ENCODE data around the gene HLCS.

The HLCS gene

DNA sequence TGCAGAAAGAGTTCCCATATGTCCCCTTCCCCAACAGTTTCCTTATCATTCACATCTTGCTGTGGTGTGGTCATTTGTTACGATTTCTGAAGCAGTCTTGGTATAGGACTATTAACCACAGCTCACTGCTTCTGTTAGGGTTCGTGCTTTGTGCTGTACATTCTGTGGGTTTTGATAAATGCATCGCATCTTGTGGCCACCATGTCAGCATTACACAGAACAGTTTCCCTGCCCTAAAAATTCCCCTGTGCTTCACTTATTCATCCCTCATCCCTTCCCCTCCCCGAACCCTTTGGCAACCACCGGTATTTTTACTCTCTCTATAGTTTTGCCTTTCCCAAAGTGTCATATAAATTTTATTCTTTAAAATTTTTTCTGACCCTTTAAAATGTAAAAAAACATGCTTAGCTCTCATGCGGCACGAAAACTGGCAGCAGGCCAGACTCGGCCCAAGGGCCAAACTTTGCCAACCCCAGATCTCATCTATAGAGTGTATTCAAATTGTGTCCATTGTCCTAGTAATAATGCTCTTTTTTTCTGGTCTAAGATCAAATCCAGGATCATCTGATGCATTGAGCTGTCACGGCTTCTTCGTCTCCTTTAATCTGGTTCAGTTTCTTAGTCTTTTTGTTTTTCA lies 189.4 kb downstream of the HLCS start:
- DNase-seq (ENCODE audit: low read depth), result no peak
- TF ChIP-seq, protein P1, sequence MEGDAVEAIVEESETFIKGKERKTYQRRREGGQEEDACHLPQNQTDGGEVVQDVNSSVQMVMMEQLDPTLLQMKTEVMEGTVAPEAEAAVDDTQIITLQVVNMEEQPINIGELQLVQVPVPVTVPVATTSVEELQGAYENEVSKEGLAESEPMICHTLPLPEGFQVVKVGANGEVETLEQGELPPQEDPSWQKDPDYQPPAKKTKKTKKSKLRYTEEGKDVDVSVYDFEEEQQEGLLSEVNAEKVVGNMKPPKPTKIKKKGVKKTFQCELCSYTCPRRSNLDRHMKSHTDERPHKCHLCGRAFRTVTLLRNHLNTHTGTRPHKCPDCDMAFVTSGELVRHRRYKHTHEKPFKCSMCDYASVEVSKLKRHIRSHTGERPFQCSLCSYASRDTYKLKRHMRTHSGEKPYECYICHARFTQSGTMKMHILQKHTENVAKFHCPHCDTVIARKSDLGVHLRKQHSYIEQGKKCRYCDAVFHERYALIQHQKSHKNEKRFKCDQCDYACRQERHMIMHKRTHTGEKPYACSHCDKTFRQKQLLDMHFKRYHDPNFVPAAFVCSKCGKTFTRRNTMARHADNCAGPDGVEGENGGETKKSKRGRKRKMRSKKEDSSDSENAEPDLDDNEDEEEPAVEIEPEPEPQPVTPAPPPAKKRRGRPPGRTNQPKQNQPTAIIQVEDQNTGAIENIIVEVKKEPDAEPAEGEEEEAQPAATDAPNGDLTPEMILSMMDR (IDR thresholded peaks at IDR 0.05; ENCODE audit: insufficient read depth, low read depth, low read length, missing control alignments), result no peak
- H3K4me3 ChIP-seq (ENCODE audit: low read length), result no peak overlapping the region

DNA sequence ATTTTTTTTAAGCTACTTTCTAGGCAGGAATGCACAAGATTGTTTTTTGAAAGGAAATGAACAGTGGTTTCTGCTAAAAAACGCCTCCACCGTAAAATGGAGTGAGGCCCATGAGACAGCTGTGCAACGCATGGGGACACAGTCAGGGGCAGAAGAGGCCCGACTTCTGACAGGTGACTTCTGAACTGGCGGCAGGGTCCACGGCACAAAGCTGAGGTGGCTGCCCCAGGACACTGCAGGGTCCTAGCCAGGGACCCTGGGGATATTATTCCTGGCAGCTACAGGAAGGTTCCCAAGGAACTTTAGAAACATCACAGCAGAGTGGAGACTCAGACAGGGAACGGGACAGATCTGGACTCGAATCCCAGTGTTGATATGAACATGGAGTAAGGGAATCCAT lies 192.5 kb downstream of the HLCS start:
- H3K4me3 ChIP-seq (ENCODE audit: low read length), result no peak overlapping the region
- no peak for DNase-seq (ENCODE audit: low read depth)
- TF ChIP-seq, protein P1 (IDR thresholded peaks at IDR 0.05; ENCODE audit: insufficient read depth, low read depth, low read length, missing control alignments), result no peak

- no peak overlapping the region for H3K4me3 ChIP-seq (ENCODE audit: low read length)
- TF ChIP-seq, protein P1 (IDR thresholded peaks at IDR 0.05; ENCODE audit: insufficient read depth, low read depth, low read length, missing control alignments), result no peak
- peak; percentile 89 for DNase-seq (ENCODE audit: low read depth)
Measured at GRCh38 chr21:36773117-36773516, 193.4 kb downstream of the HLCS start.

DNA sequence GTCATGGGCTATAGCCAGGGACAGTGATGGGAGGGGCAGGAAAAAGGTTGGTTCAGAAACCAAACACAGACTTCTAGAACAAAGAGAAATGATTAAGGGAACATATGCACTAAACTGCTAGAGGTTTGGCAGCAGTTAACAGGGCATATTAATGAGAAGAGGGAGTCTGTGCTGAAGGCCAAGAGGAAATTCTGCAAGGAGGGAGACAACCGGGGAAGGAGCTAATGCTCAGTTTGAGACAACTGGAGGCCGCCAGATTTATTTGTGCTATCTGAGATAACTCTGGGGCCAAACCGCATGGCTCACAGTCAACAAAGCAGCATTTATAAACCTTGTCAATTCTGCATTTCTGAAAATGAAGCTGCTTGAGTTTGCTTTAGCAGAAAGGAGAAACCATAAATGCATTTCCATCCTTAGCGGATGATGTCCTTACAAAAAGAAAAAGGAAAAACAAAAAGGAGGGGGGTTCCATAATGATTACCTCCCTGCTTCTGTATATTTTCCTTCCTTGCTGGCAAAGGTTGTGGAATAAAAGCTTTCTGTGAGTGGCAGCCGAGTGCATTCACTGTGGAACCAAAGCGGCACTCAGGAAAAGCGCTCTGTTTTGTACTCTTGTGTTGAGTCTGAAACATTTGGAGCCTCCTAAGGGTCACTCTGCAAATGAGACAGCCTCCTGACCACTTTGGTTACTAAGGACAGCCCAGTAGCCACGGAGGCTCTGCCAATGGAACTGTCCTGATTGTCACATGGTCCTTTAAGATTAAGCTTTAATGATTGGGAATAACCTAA lies 197.2 kb downstream of the HLCS start:
- no peak overlapping the region for H3K4me3 ChIP-seq (ENCODE audit: low read length)
- no peak for DNase-seq (ENCODE audit: low read depth)
- TF ChIP-seq, protein P1 (IDR thresholded peaks at IDR 0.05; ENCODE audit: insufficient read depth, low read depth, low read length, missing control alignments), result no peak

DNA sequence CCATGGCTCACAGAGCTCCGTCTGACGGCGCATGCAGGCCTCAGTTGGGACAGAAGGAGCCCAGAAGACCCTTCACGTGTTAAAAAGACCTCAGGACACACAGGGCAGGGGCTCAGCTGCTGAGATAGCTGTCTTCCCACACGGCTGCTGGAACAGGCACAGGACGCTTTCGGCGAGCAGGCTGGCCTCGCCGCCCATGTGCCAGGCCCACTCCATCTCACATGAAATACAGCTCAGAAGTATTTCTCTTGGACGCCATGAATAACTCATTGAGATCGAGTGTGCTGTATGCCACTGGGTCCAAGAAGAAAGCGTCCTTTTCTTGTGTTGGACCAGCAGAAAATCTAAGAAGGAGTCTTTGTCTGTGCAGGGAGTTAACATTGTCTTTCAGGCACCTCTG lies 198.0 kb downstream of the HLCS start:
- no peak overlapping the region for H3K4me3 ChIP-seq (ENCODE audit: low read length)
- TF ChIP-seq, protein P1 (IDR thresholded peaks at IDR 0.05; ENCODE audit: insufficient read depth, low read depth, low read length, missing control alignments), result no peak
- DNase-seq (ENCODE audit: low read depth), result no peak

DNA sequence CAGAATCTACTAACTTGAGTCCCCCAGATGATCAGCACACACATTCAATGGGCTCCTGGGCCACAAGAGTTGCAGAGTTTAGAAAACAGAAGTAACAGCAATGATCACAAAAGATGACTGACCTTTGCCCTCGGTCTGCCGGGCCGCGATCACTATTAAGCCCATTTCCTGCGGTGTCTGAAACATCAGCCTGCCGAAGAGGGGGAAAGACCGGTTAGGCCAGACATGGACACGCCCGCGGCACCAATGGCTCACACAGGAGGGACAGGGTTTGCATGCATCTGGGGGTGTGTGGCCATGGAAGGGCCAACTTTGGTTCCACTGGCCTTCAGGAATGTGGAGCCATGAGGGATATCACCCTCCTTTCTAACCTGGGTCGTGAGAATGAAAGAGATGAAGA lies 199.4 kb downstream of the HLCS start:
- no peak overlapping the region for H3K4me3 ChIP-seq (ENCODE audit: low read length)
- TF ChIP-seq, protein P1 (IDR thresholded peaks at IDR 0.05; ENCODE audit: insufficient read depth, low read depth, low read length, missing control alignments), result no peak
- no peak for DNase-seq (ENCODE audit: low read depth)

Measured in epithelial cell of esophagus (primary cell).